Sigmoid colon (tissue), 7 donors: ENCODE results near the gene UBE2H. TPM values are rescaled to one million over a fixed set of nuclear protein-coding genes. Genes with fewer than 3 reads are reported as not detected.
"Not testable (repeated sequence)": the region's sequence is repeated elsewhere in the genome, so short reads cannot be mapped to it uniquely, and the experiment has no call there.

ENCODE experiments used
- DNase-seq: peaks from one replicate; pipeline ENCODE4 v3.0.0-alpha.2; 2019
- H3K27ac ChIP-seq, 4 donors: fragments of 200-600 bp; sonication (generic); one replicate each; pipeline ENCODE4 v1.5.1; 2016 to 2019; ENCODE audit warnings: mild to moderate bottlenecking in 1 of 4
- H3K27me3 ChIP-seq, 3 donors: fragments of 200-600 bp; sonication (generic); one replicate each; pipeline ENCODE4 v1.5.1; 2019; ENCODE audit warnings: mild to moderate bottlenecking in 1 of 3
- H3K36me3 ChIP-seq, 4 donors: fragments of 200-600 bp; sonication (generic); one replicate each; pipeline ENCODE4 v1.5.1; 2016 to 2019
- H3K4me1 ChIP-seq, 4 donors: fragments of 200-600 bp; sonication (generic); one replicate each; pipeline ENCODE4 v1.5.1; 2017 to 2019
- H3K4me3 ChIP-seq, 4 donors: fragments of 200-600 bp; sonication (generic); one replicate each; pipeline ENCODE4 v1.5.1; 2017 to 2019; ENCODE audit warnings: mild to moderate bottlenecking in 2 of 4, moderate library complexity in 1 of 4
- H3K9me3 ChIP-seq, 4 donors: fragments of 200-600 bp in 3 of 4; sonication (generic) in 3 of 4; one replicate each; pipeline versions ENCODE4 v1.5.1 to v1.6.1; 2013 to 2019
- EP300 ChIP-seq, 4 donors: sonication (generic); formaldehyde crosslinking; IDR thresholded peaks; one replicate each; pipeline ENCODE4 v1.6.1; 2017; ENCODE audit warnings: antibody characterized with exemption in 4 of 4
- POLR2A ChIP-seq, 2 donors: fragments of 450-650 bp; IDR thresholded peaks; one replicate each; pipeline ENCODE4 v1.6.1; 2016; ENCODE audit warnings: antibody characterized with exemption in 2 of 2, mild to moderate bottlenecking in 2 of 2, moderate library complexity in 2 of 2
- POLR2AphosphoS5 ChIP-seq, 4 donors: sonication (generic); formaldehyde crosslinking; IDR thresholded peaks; one replicate each; pipeline ENCODE4 v1.6.1; 2017; ENCODE audit warnings: antibody characterized with exemption in 4 of 4
- WGBS, 2 donors: extraction: QIAGEN DNeasy Blood & Tissue Kit; methylation state at CpG; one replicate each; pipeline ENCODE4 v1.1.7; 2013; 5-methylcytosine and 5-hydroxymethylcytosine counted together
- intact Hi-C: fragments of 100-400 bp; cut with DNase I; formaldehyde crosslinking; loops from one replicate; pipeline ENCODE4 v1.15.1; 2023
- polyA plus RNA-seq, 3 donors: library from polyadenylated mRNA; stranded (reverse); fragments of 200-250 nt; gene quantifications; one replicate each; pipeline ENCODE4 v1.2.3, GENCODE V29; 2013
- total RNA-seq, 4 donors: library from RNA; depleted of rRNA; stranded (reverse); fragments of >200 nt; gene quantifications; one replicate each; pipeline ENCODE4 v1.1.0, GENCODE V29; 2016
- TF ChIP-seq, protein P1 (sequence below), 4 experiments: fragments of 450-650 bp in 3 of 4; fragments of 200-600 bp in 1 of 4; IDR thresholded peaks; one replicate each; pipeline ENCODE4 v1.5.1; 2016 to 2019; ENCODE audit warnings: antibody characterized with exemption in 4 of 4, mild to moderate bottlenecking in 3 of 4, moderate library complexity in 2 of 4
- donor health status: healthy with polysubstance abuse.
- donor health status: Bipolar disorder and iron deficiency.
- donor health status: healthy.

UBE2H gene
- total and polyA plus RNA-seq, 7 donors: 20.4 to 99.7 (median 68.8) TPM

DNA sequence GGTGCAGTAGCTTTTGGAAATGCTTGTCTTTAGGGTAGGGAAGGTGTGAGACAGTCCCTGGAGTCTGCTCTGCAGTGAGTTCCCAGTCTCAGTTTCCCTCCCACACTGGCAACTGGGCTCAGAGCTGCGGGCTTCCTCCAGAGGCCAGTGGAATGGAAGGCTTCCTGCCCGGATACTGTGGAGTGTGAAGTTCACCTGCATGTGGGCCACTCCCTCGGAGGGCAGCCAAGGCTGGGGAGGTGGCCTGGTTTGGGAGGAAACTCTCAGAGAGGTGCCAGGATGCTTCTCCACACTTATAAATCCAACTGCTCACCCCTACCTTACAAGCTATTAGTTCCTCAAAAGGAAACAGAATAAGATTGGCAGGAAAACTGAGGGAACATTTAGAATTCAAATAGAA, 18.1 kb upstream of the UBE2H start:
- TF ChIP-seq, protein P1, sequence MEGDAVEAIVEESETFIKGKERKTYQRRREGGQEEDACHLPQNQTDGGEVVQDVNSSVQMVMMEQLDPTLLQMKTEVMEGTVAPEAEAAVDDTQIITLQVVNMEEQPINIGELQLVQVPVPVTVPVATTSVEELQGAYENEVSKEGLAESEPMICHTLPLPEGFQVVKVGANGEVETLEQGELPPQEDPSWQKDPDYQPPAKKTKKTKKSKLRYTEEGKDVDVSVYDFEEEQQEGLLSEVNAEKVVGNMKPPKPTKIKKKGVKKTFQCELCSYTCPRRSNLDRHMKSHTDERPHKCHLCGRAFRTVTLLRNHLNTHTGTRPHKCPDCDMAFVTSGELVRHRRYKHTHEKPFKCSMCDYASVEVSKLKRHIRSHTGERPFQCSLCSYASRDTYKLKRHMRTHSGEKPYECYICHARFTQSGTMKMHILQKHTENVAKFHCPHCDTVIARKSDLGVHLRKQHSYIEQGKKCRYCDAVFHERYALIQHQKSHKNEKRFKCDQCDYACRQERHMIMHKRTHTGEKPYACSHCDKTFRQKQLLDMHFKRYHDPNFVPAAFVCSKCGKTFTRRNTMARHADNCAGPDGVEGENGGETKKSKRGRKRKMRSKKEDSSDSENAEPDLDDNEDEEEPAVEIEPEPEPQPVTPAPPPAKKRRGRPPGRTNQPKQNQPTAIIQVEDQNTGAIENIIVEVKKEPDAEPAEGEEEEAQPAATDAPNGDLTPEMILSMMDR (IDR thresholded peaks at IDR 0.05): no peak
- no peak for TF ChIP-seq POLR2AphosphoS5 (IDR thresholded peaks at IDR 0.05)
- TF ChIP-seq EP300 (IDR thresholded peaks at IDR 0.05): no peak
- no peak for TF ChIP-seq POLR2A (IDR thresholded peaks at IDR 0.05)
- H3K4me3 ChIP-seq: no peak overlapping the region
- intact Hi-C loops: no loop called here
- no peak for DNase-seq
- peaks cover 0 to 7% (median 3%) of the 10 kb centered on the region in 4 donors for H3K4me1 ChIP-seq
- peak overlapping the region in 1 of 4 donors; percentile 73 for H3K27ac ChIP-seq
- WGBS, 2 donors: 19 to 57% methylated on average over 3 of the region's 3 CpGs
- no peaks in the 10 kb centered on the region for H3K9me3 ChIP-seq
- H3K27me3 ChIP-seq: no peaks in the 10 kb centered on the region
- no peaks in the 10 kb centered on the region for H3K36me3 ChIP-seq

DNA sequence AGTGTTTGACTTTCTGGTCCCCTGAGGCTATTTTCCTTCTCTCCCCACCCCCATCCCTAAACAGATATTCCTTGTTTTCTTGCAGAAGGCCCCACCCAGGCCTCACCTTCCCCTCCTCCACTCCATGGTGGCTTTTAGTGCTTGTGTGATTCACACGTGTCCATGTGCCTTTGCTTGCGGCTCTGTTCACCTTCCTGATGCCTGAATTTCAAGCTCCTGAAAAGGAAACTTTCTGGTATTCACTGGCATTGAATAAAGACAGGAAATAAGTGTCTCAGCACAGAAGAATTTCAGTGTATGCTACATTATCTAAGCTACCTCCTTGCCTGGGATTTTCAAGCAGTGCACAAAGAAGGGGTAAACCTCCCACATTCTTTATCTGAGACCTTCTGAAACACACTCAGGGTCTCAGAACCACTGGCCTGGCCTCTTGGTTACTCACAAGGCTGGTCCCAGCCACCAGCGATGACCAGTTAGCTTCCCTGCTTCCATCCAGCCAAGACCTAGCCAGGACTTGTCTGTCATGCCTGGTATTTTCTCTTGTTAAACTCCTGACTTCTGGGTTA, 17.2 kb upstream of the UBE2H start:
- peak overlapping the region in 2 of 4 donors; percentile 50 to 73 for H3K27ac ChIP-seq
- H3K4me1 ChIP-seq: peaks cover 0 to 7% (median 3%) of the 10 kb centered on the region in 4 donors
- WGBS, 2 donors: 45 to 67% methylated on average over 3 of the region's 3 CpGs
- intact Hi-C loops: no loop called here
- DNase-seq: no peak
- H3K9me3 ChIP-seq: no peaks in the 10 kb centered on the region
- no peaks in the 10 kb centered on the region for H3K27me3 ChIP-seq
- TF ChIP-seq POLR2AphosphoS5 (IDR thresholded peaks at IDR 0.05) (peak in 1 of 4 donors; percentile 12), EP300 (IDR thresholded peaks at IDR 0.05) (no peak)
- TF ChIP-seq, protein P1 (IDR thresholded peaks at IDR 0.05): no peak
- H3K36me3 ChIP-seq: no peaks in the 10 kb centered on the region
- H3K4me3 ChIP-seq: no peak overlapping the region

DNA sequence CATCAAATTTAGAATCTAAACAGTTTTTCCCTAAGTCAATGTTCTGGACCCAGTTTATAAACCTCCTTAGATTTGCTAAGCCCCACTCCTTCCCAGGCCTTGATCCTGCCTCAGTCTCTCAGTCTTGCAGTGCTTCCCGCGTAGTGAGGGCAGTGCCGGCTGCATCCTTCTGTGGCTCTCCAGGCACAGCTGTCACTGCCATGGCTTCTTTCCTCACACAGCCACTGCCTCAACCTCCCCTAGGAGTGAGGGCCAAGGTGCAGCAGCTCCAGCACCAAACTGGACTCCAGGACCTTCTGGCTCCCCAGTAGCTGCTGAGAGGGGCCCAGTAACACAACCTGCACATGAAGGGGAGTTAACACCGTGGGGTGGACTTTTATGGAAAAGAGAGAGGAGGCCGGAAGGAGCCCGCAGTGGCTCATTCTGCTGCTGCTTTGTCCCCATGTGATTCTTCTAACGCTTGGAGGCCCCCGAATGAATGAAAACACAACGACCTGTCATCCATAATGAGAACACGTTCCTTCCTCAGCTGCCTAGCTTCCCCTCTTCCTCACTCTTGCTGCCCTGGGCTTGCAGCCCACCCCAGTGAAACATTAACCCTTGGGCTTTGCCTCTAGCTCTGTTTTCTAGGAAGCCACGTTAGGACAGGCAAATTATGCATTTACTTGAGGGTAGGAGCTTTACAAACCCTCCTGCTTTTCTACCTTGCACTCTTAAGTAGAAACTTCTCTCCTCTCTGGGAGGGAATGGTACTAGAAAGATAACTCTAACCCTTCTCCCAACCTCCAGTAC, 16.0 kb upstream of the UBE2H start:
- Histone ChIP-seq H3K36me3 (no peaks in the 10 kb centered on the region), H3K9me3 (no peaks in the 10 kb centered on the region), H3K4me1 (peaks cover 0 to 7% (median 3%) of the 10 kb centered on the region in 4 donors), H3K4me3 (no peak overlapping the region), H3K27me3 (no peaks in the 10 kb centered on the region), H3K27ac (no peak overlapping the region)
- WGBS, 2 donors: 81 to 87% methylated on average over 11 of the region's 11 CpGs
- intact Hi-C loops: no loop called here
- DNase-seq: no peak
- TF ChIP-seq POLR2AphosphoS5 (IDR thresholded peaks at IDR 0.05): no peak
- TF ChIP-seq, protein P1 (IDR thresholded peaks at IDR 0.05): no peak

DNA sequence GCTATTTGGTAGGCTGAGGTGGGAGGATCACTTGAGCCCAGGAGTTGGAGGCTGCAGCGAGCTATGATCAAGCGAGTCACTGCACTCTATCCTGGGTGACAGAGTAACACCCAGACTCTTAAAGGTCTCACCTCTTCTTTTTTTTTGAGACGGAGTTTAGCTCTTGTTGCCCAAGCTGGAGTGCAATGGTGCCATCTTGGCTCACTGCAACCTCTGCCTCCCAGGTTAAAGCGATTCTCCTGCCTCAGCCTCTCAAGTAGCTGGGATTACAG, 7.4 kb upstream of the UBE2H start:
- H3K4me3 ChIP-seq, H3K9me3 ChIP-seq, H3K27ac ChIP-seq, intact Hi-C loops, H3K4me1 ChIP-seq, H3K27me3 ChIP-seq, H3K36me3 ChIP-seq: not testable (repeated sequence)
- peak; percentile 13 for DNase-seq
- 95 to 98% methylated on average over 4 of the region's 4 CpGs for WGBS, 2 donors

DNA sequence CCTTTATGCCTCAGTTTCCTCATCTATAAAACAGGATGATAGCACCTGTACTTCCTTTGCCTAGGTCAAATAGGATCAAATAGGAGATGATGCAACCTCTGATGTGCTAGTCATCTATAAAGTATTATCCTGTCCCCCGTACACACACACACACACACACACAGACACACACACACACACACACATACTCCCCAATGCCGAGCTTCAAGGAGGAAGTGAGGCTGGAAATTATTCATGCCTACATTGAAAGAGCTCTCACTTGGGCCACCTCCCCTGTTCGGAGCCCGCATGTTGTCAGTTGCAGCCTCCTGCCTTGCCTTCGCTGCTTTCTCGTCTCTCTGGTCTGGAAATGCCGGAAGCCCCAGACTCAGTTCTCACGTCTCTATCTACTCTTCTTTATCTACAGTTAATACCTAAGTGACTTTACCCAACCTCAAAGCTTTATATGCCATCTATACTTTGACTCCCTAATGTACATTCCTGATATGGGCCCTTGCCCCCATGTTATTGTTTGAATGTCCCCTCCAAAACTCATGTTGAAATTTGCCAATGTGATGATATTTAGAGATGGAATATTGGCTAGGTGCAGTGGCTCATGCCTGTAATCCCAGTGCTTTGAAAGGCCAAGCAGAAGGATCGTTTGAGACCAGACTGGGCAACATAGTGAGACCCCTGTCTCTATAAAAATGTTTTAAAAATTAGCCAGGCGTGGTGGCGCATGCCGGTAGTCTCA, 6.9 kb upstream of the UBE2H start:
- H3K4me1 ChIP-seq: no peaks in the 10 kb centered on the region
- no peaks in the 10 kb centered on the region for H3K27me3 ChIP-seq
- intact Hi-C loops: no loop called here
- TF ChIP-seq EP300 (IDR thresholded peaks at IDR 0.05) (no peak), POLR2A (IDR thresholded peaks at IDR 0.05) (no peak), POLR2AphosphoS5 (IDR thresholded peaks at IDR 0.05) (no peak)
- TF ChIP-seq, protein P1 (IDR thresholded peaks at IDR 0.05): no peak
- H3K4me3 ChIP-seq: no peak overlapping the region
- 86 to 87% methylated on average over 12 of the region's 12 CpGs for WGBS, 2 donors
- H3K36me3 ChIP-seq: no peaks in the 10 kb centered on the region
- DNase-seq: peak; percentile 10
- H3K9me3 ChIP-seq: no peaks in the 10 kb centered on the region
- H3K27ac ChIP-seq: no peak overlapping the region
